ENCODE data around the gene PTDSS2. TPM values are rescaled to one million over a fixed set of nuclear protein-coding genes. Genes with fewer than 3 reads are reported as not detected.

The PTDSS2 gene
- total and polyA plus RNA-seq, 4 donors = 5.1 to 15.6 (median 10.2) TPM

DNA sequence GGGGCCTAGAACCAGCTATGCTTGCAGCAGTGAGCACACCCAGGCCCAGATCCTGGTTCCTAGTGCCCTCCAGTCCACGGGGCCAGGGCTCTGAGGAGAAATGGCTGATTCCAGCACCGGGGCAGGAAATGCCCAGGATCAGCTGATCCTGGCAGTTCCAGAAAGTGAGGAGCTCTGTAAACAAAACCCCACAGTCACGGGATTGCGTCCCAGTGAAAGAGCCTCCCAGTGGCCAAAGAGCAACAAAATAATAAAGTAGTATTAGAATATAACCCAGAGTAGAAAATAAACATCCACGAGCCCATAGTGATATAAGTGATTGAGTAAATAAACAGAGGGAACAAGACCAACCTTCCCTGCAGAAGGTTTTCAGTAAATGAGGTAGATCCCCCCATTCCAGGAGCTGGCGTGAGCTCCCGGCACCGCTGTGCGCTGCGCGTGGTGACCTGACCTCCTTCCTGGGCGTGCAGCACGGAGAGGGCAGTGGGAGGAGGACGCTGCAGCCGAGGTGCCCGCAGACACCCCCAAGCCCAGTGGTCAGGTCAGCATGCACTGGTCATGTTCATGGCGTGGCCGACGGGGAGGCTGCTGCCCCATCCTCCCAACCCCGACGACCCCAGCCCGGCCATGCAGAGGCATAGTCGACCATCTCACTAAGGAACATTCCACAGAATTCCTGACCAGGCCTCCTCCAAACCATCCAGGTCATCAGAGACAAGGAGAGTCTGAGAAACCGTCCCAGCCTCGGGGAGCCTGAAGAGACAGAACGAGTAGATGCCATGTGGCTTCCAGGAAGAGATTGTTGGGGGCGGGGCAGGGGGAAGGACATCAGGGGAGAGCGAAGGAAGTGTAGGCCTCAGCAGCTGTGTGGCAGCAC lies 19.8 kb downstream of the PTDSS2 start (continued):
- TF ChIP-seq, protein P1, sequence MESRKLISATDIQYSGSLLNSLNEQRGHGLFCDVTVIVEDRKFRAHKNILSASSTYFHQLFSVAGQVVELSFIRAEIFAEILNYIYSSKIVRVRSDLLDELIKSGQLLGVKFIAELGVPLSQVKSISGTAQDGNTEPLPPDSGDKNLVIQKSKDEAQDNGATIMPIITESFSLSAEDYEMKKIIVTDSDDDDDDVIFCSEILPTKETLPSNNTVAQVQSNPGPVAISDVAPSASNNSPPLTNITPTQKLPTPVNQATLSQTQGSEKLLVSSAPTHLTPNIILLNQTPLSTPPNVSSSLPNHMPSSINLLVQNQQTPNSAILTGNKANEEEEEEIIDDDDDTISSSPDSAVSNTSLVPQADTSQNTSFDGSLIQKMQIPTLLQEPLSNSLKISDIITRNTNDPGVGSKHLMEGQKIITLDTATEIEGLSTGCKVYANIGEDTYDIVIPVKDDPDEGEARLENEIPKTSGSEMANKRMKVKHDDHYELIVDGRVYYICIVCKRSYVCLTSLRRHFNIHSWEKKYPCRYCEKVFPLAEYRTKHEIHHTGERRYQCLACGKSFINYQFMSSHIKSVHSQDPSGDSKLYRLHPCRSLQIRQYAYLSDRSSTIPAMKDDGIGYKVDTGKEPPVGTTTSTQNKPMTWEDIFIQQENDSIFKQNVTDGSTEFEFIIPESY (IDR thresholded peaks at IDR 0.05) = no peak
- TF ChIP-seq SP1 (IDR thresholded peaks at IDR 0.05) = peak; percentile 85

DNA sequence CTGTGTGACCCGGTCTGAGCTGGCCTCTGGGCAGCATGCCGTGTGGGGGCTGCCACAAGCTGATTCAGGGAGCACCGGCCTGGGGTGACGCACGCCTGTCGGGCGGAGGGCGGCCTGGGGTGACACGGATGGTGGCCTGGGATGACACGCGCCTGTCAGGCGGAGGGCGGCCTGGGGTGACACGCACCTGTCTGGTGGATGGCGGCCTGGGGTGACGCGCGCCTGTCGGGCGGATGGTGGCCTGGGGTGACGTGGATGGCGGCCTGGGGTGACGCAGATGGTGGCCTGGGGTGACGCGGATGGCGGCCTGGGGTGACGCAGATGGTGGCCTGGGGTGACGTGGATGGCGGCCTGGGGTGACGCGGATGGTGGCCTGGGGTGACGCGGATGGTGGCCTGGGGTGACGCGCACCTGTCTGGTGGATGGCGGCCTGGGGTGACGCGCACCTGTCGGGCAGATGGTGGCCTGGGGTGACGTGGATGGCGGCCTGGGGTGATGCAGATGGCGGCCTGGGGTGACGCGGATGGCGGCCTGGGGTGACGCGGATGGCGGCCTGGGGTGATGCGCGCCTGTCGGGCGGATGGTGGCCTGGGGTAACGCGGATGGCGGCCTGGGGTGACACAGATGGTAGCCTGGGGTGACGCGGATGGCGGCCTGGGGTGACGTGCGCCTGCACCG lies 21.5 kb downstream of the PTDSS2 start:
- Histone ChIP-seq H3K4me3 (ENCODE audit: low read depth in 1 of 3, low read length in 3 of 3) (no peak overlapping the region), H3K9ac (ENCODE audit: low read depth in 1 of 2, low read length in 2 of 2) (no peak overlapping the region), H3K27ac (ENCODE audit: low read depth in 1 of 2, low read length in 2 of 2) (no peak overlapping the region), H3K27me3 (ENCODE audit: control insufficient read depth in 4 of 4, insufficient read depth in 4 of 4, low read length in 3 of 4) (no peaks in the 10 kb centered on the region), H3K9me3 (ENCODE audit: control insufficient read depth in 4 of 4, low read length in 3 of 4) (no peaks in the 10 kb centered on the region), H3K4me1 (ENCODE audit: control insufficient read depth in 4 of 4, insufficient read depth in 4 of 4, low read length in 3 of 4) (peaks cover 4 to 8% (median 5%) of the 10 kb centered on the region in 4 donors), H3K36me3 (ENCODE audit: control insufficient read depth in 4 of 4, insufficient read depth in 3 of 4, low read depth in 1 of 4, low read length in 3 of 4) (no peaks in the 10 kb centered on the region)
- 98% methylated on average over 61 of the region's 61 CpGs for WGBS
- DNase-seq (ENCODE audit: low spot score) = no peak
- TF ChIP-seq HNF4A (conservative IDR thresholded peaks at IDR 0.05) (no peak), HNF4G (IDR thresholded peaks at IDR 0.05) (no peak), SP1 (IDR thresholded peaks at IDR 0.05) (no peak), GABPA (IDR thresholded peaks at IDR 0.05 in 1 of 2, conservative IDR thresholded peaks at IDR 0.05 in 1 of 2) (no peak), YY1 (IDR thresholded peaks at IDR 0.05) (no peak), RXRA (IDR thresholded peaks at IDR 0.05) (no peak), NR2F2 (IDR thresholded peaks at IDR 0.05) (no peak), FOXA2 (IDR thresholded peaks at IDR 0.05) (no peak), FOXA1 (IDR thresholded peaks at IDR 0.05) (no peak), JUND (IDR thresholded peaks at IDR 0.05) (no peak)
- TF ChIP-seq, protein P1 (IDR thresholded peaks at IDR 0.05) = no peak
- TF ChIP-seq, protein P2, sequence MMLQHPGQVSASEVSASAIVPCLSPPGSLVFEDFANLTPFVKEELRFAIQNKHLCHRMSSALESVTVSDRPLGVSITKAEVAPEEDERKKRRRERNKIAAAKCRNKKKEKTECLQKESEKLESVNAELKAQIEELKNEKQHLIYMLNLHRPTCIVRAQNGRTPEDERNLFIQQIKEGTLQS (IDR thresholded peaks at IDR 0.05) = no peak
- TF ChIP-seq, protein P3, sequence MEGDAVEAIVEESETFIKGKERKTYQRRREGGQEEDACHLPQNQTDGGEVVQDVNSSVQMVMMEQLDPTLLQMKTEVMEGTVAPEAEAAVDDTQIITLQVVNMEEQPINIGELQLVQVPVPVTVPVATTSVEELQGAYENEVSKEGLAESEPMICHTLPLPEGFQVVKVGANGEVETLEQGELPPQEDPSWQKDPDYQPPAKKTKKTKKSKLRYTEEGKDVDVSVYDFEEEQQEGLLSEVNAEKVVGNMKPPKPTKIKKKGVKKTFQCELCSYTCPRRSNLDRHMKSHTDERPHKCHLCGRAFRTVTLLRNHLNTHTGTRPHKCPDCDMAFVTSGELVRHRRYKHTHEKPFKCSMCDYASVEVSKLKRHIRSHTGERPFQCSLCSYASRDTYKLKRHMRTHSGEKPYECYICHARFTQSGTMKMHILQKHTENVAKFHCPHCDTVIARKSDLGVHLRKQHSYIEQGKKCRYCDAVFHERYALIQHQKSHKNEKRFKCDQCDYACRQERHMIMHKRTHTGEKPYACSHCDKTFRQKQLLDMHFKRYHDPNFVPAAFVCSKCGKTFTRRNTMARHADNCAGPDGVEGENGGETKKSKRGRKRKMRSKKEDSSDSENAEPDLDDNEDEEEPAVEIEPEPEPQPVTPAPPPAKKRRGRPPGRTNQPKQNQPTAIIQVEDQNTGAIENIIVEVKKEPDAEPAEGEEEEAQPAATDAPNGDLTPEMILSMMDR (IDR thresholded peaks at IDR 0.05; ENCODE audit: low read depth, low read length, missing input control) = no peak
